ENCODE results near the gene ANKRD50.

DNA sequence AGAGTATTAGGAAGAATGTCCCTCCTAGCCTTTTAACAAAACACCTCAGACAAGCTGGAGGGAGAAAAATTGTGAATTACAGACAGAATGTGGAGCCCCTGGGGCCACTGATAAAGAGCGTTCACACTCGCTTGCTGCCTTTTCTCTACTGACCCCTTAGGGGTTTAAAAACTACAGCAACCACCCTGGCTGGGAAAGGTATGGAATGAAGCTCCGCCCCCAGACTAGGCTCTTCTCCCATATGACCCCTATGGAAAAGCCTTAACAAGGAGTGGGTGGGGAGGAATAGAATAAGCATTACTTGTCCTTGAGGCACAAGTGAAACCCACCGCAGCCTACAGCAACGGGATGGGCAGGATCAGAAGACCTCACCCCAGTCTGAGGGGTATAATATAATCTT lies 26.3 kb downstream of the ANKRD50 start:
- TF ChIP-seq, protein P1, sequence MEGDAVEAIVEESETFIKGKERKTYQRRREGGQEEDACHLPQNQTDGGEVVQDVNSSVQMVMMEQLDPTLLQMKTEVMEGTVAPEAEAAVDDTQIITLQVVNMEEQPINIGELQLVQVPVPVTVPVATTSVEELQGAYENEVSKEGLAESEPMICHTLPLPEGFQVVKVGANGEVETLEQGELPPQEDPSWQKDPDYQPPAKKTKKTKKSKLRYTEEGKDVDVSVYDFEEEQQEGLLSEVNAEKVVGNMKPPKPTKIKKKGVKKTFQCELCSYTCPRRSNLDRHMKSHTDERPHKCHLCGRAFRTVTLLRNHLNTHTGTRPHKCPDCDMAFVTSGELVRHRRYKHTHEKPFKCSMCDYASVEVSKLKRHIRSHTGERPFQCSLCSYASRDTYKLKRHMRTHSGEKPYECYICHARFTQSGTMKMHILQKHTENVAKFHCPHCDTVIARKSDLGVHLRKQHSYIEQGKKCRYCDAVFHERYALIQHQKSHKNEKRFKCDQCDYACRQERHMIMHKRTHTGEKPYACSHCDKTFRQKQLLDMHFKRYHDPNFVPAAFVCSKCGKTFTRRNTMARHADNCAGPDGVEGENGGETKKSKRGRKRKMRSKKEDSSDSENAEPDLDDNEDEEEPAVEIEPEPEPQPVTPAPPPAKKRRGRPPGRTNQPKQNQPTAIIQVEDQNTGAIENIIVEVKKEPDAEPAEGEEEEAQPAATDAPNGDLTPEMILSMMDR (IDR thresholded peaks at IDR 0.05) = no peak
- TF ChIP-seq POLR2AphosphoS5 (IDR thresholded peaks at IDR 0.05) (no peak), POLR2A (IDR thresholded peaks at IDR 0.05) (no peak)
